DND-41 (cell line): ENCODE results near the gene KCNIP4.
"Not testable (repeated sequence)": the region's sequence is repeated elsewhere in the genome, so short reads cannot be mapped to it uniquely, and the experiment has no call there.

Experiments
- ATAC-seq: fragments of 200-7000 bp; cut with Tn5 transposase; 3 replicates; pipeline ENCODE4 v1.9.1; 2021; ENCODE audit warnings: low read depth; ENCODE audit not compliant: insufficient read depth
- DNase-seq: peaks from one replicate; pipeline ENCODE4 v3.0.0-alpha.2; 2020
- H2AFZ ChIP-seq: 2 replicates; pipeline ENCODE4 v1.6.0; 2012; ENCODE audit warnings: low read depth, low read length
- H3K27ac ChIP-seq: 2 replicates; pipeline ENCODE4 v1.5.1; 2012; ENCODE audit warnings: low read length, inconsistent platforms
- H3K27me3 ChIP-seq: fragments of 200-600 bp; sonication (generic); 2 replicates; pipeline ENCODE4 v1.6.0; 2012; ENCODE audit warnings: low read length, mild to moderate bottlenecking, inconsistent platforms; ENCODE audit not compliant: insufficient read depth, poor library complexity
- H3K36me3 ChIP-seq: 2 replicates; pipeline ENCODE4 v1.5.1; 2012; ENCODE audit warnings: low read length, inconsistent platforms; ENCODE audit not compliant: insufficient read depth
- H3K4me1 ChIP-seq: 2 replicates; pipeline ENCODE4 v1.5.1; 2012; ENCODE audit warnings: mild to moderate bottlenecking, low read length; ENCODE audit not compliant: insufficient read depth
- H3K4me2 ChIP-seq: 2 replicates; pipeline ENCODE4 v1.6.0; 2012; ENCODE audit warnings: mild to moderate bottlenecking, moderate library complexity, low read length, inconsistent platforms; ENCODE audit not compliant: insufficient read depth
- H3K4me3 ChIP-seq, 2 experiments: fragments of 200-600 bp in 1 of 2; shearing (Covaris generic) in 1 of 2; 2 replicates each; pipeline ENCODE4 v1.5.1; 2012 to 2016; ENCODE audit warnings: inconsistent platforms in 2 of 2, low read length in 2 of 2, mild to moderate bottlenecking in 2 of 2, low read depth in 1 of 2, moderate library complexity in 1 of 2
- H3K79me2 ChIP-seq: 2 replicates; pipeline ENCODE4 v1.6.0; 2012; ENCODE audit warnings: low read length, inconsistent platforms; ENCODE audit not compliant: insufficient read depth
- H3K9ac ChIP-seq: 2 replicates; pipeline ENCODE4 v1.6.0; 2012; ENCODE audit warnings: low read depth, mild to moderate bottlenecking, inconsistent platforms, low read length, moderate library complexity
- H3K9me3 ChIP-seq: 2 replicates; pipeline ENCODE4 v1.5.1; 2012; ENCODE audit warnings: low read length, moderate library complexity, mild to moderate bottlenecking, inconsistent platforms; ENCODE audit not compliant: insufficient read depth, severe bottlenecking
- H4K20me1 ChIP-seq: 2 replicates; pipeline ENCODE4 v1.6.0; 2012; ENCODE audit warnings: low read length; ENCODE audit not compliant: insufficient read depth
- CTCF ChIP-seq: IDR thresholded peaks from 2 replicates; pipeline ENCODE4 v1.5.1; 2012; ENCODE audit warnings: borderline replicate concordance, low read length, moderate library complexity, mild to moderate bottlenecking; ENCODE audit not compliant: poor library complexity, severe bottlenecking; ENCODE audit errors: extremely low read depth
- EZH2 ChIP-seq: IDR thresholded peaks from 3 replicates; pipeline ENCODE4 v1.6.1; 2012; ENCODE audit warnings: borderline replicate concordance, low read depth, mild to moderate bottlenecking, moderate library complexity, low read length, inconsistent platforms; ENCODE audit not compliant: severe bottlenecking

Gene KCNIP4

GRCh38 chr4:21366312-21366711 lies 582.3 kb downstream of the KCNIP4 start:
- H3K36me3 ChIP-seq: no peaks in the 10 kb centered on the region
- H3K4me3 ChIP-seq: no peak overlapping the region
- H4K20me1 ChIP-seq: no peaks in the 10 kb centered on the region
- no peak overlapping the region for H3K27ac ChIP-seq
- H2AFZ ChIP-seq: no peak overlapping the region
- no peak for ATAC-seq
- H3K9me3 ChIP-seq: no peaks in the 10 kb centered on the region
- H3K27me3 ChIP-seq: no peaks in the 10 kb centered on the region
- no peaks in the 10 kb centered on the region for H3K4me1 ChIP-seq
- H3K9ac ChIP-seq: no peak overlapping the region
- H3K4me2 ChIP-seq: no peak overlapping the region
- DNase-seq: no peak
- TF ChIP-seq CTCF (no peak), EZH2 (no peak)
- no peaks in the 10 kb centered on the region for H3K79me2 ChIP-seq

- no peak for DNase-seq
- no peak overlapping the region for H2AFZ ChIP-seq
- H3K9me3 ChIP-seq: no peaks in the 10 kb centered on the region
- ATAC-seq: no peak
- no peak overlapping the region for H3K4me3 ChIP-seq
- no peak overlapping the region for H3K9ac ChIP-seq
- H3K27me3 ChIP-seq: no peaks in the 10 kb centered on the region
- H3K4me1 ChIP-seq: no peaks in the 10 kb centered on the region
- H3K36me3 ChIP-seq: no peaks in the 10 kb centered on the region
- H3K4me2 ChIP-seq: no peak overlapping the region
- no peaks in the 10 kb centered on the region for H4K20me1 ChIP-seq
- H3K79me2 ChIP-seq: no peaks in the 10 kb centered on the region
- H3K27ac ChIP-seq: no peak overlapping the region
- TF ChIP-seq CTCF (no peak), EZH2 (no peak)
Measured at GRCh38 chr4:21363701-21364100, 584.9 kb downstream of the KCNIP4 start.

- not testable (repeated sequence) for H3K9me3 ChIP-seq, H3K4me3 ChIP-seq, H3K4me2 ChIP-seq, H3K27ac ChIP-seq, H4K20me1 ChIP-seq, DNase-seq, H3K79me2 ChIP-seq, H3K4me1 ChIP-seq, H3K36me3 ChIP-seq, ATAC-seq, H3K9ac ChIP-seq, H3K27me3 ChIP-seq, H2AFZ ChIP-seq
Measured at GRCh38 chr4:21352354-21352753, 596.2 kb downstream of the KCNIP4 start.

- no peaks in the 10 kb centered on the region for H3K27me3 ChIP-seq
- H3K4me3 ChIP-seq: no peak overlapping the region
- ATAC-seq (no peak), DNase-seq (no peak)
- H3K4me2 ChIP-seq: no peak overlapping the region
- TF ChIP-seq CTCF (no peak), EZH2 (no peak)
- H3K9me3 ChIP-seq: peaks cover 2% of the 10 kb centered on the region
- no peaks in the 10 kb centered on the region for H4K20me1 ChIP-seq
- H3K79me2 ChIP-seq: no peaks in the 10 kb centered on the region
- no peaks in the 10 kb centered on the region for H3K4me1 ChIP-seq
- no peak overlapping the region for H3K9ac ChIP-seq
- no peak overlapping the region for H3K27ac ChIP-seq
- H2AFZ ChIP-seq: no peak overlapping the region
- no peaks in the 10 kb centered on the region for H3K36me3 ChIP-seq
Measured at GRCh38 chr4:21347142-21347541, 601.4 kb downstream of the KCNIP4 start.
